HepG2 (cell line): Measurements from ENCODE around the gene GSS. TPM values are rescaled to one million over a fixed set of nuclear protein-coding genes. Genes with fewer than 3 reads are reported as not detected.

ENCODE experiments used
- ADNP ChIP-seq: sonication (generic); formaldehyde crosslinking; IDR thresholded peaks from 2 replicates; pipeline ENCODE4 v1.4.0; 2020; ENCODE audit warnings: missing genetic modification reagents
- MEIS2 ChIP-seq: sonication (generic); formaldehyde crosslinking; IDR thresholded peaks from 2 replicates; pipeline ENCODE4 v1.9.0; 2021; ENCODE audit warnings: mild to moderate bottlenecking, missing genetic modification reagents
- NCOA2 ChIP-seq: sonication (generic); formaldehyde crosslinking; IDR thresholded peaks from 2 replicates; pipeline ENCODE4 v1.8.0; 2022; ENCODE audit warnings: inconsistent platforms
- RARA ChIP-seq: IDR thresholded peaks from 2 replicates; pipeline ENCODE4 v1.6.1; 2016; ENCODE audit warnings: missing genetic modification reagents, missing compliant biosample characterization
- REPIN1 ChIP-seq: sonication (generic); formaldehyde crosslinking; IDR thresholded peaks from 2 replicates; pipeline ENCODE4 v1.8.0; 2022; ENCODE audit warnings: missing genetic modification reagents, low read depth, mild to moderate bottlenecking, borderline replicate concordance
- SMAD1 ChIP-seq: sonication (generic); formaldehyde crosslinking; IDR thresholded peaks from 2 replicates; pipeline ENCODE4 v1.4.0; 2020; ENCODE audit warnings: missing genetic modification reagents, low read depth, mild to moderate bottlenecking, borderline replicate concordance
- SYNCRIP ChIP-seq: fragments of 200-400 bp; formaldehyde crosslinking; IDR thresholded peaks from 2 replicates; pipeline ENCODE4 v1.6.1; 2018; ENCODE audit warnings: mild to moderate bottlenecking, low read depth, low read length; ENCODE audit not compliant: insufficient read depth
- TOE1 ChIP-seq: sonication (generic); formaldehyde crosslinking; IDR thresholded peaks from 2 replicates; pipeline ENCODE4 v1.4.0; 2020; ENCODE audit warnings: mild to moderate bottlenecking, missing genetic modification reagents
- ZFP36L1 ChIP-seq: sonication (generic); formaldehyde crosslinking; IDR thresholded peaks from 2 replicates; pipeline ENCODE4 v1.8.0; 2022; ENCODE audit warnings: mild to moderate bottlenecking, missing genetic modification reagents, moderate library complexity
- ZNF619 ChIP-seq: sonication (generic); formaldehyde crosslinking; IDR thresholded peaks from 2 replicates; pipeline ENCODE4 v1.4.0; 2020; ENCODE audit warnings: mild to moderate bottlenecking, missing genetic modification reagents
- ZNF672 ChIP-seq: sonication (generic); formaldehyde crosslinking; IDR thresholded peaks from 2 replicates; pipeline ENCODE4 v1.8.1; 2022; ENCODE audit warnings: missing genetic modification reagents
- ZNF678 ChIP-seq: sonication (generic); formaldehyde crosslinking; IDR thresholded peaks from 2 replicates; pipeline ENCODE4 v1.4.0; 2020; ENCODE audit warnings: mild to moderate bottlenecking, missing genetic modification reagents
- ZNF891 ChIP-seq: sonication (generic); formaldehyde crosslinking; IDR thresholded peaks from 2 replicates; pipeline ENCODE4 v1.5.0; 2020; ENCODE audit warnings: mild to moderate bottlenecking, missing genetic modification reagents
- ZSCAN30 ChIP-seq: sonication (generic); formaldehyde crosslinking; IDR thresholded peaks from 2 replicates; pipeline ENCODE4 v1.5.0; 2020; ENCODE audit warnings: mild to moderate bottlenecking, missing genetic modification reagents
- polyA plus RNA-seq, 8 experiments: library from polyadenylated mRNA; depleted of rRNA in 3 of 8; stranded (reverse) in 7 of 8; unstranded in 1 of 8; fragments of >200 nt; fragmentation: Illumina TruSeq in 4 of 8; extraction: Trizol in 4 of 8; gene quantifications; 2 replicates each; pipeline versions ENCODE4 v1.2.1 to v1.2.3, GENCODE V29; 2011 to 2016; ENCODE audit warnings: low read depth in 4 of 8, missing spikeins in 1 of 8, mixed read lengths in 1 of 8; ENCODE audit not compliant: insufficient read depth in 1 of 8
- total RNA-seq, 5 experiments: library from RNA; depleted of rRNA; stranded (reverse); fragments of >200 nt; fragmentation: Illumina TruSeq; extraction: Trizol; gene quantifications; 2 replicates each; pipeline ENCODE4 v1.2.3, GENCODE V29; 2016; ENCODE audit warnings: low read depth in 1 of 5
- TF ChIP-seq, protein P1 (sequence below): sonication (generic); formaldehyde crosslinking; conservative IDR thresholded peaks from 2 replicates; pipeline ENCODE4 v1.4.0; 2020; ENCODE audit warnings: missing genetic modification reagents
- TF ChIP-seq, protein P2 (sequence below): sonication (generic); formaldehyde crosslinking; IDR thresholded peaks from 2 replicates; pipeline ENCODE4 v1.5.1; 2020; ENCODE audit warnings: mild to moderate bottlenecking, missing genetic modification reagents, moderate library complexity
- TF ChIP-seq, protein P3 (sequence below): sonication (generic); formaldehyde crosslinking; IDR thresholded peaks from 2 replicates; pipeline ENCODE4 v1.4.0; 2020; ENCODE audit warnings: missing genetic modification reagents
- TF ChIP-seq, protein P4 (sequence below): sonication (generic); formaldehyde crosslinking; IDR thresholded peaks from 2 replicates; pipeline ENCODE4 v1.5.0; 2020; ENCODE audit warnings: mild to moderate bottlenecking, missing genetic modification reagents

Gene GSS
- total and polyA plus RNA-seq, 2 of the 13 experiments (the other 11 are each of a cell fraction or from before 2014, with no cell fraction given): 80.1 to 102 TPM

DNA sequence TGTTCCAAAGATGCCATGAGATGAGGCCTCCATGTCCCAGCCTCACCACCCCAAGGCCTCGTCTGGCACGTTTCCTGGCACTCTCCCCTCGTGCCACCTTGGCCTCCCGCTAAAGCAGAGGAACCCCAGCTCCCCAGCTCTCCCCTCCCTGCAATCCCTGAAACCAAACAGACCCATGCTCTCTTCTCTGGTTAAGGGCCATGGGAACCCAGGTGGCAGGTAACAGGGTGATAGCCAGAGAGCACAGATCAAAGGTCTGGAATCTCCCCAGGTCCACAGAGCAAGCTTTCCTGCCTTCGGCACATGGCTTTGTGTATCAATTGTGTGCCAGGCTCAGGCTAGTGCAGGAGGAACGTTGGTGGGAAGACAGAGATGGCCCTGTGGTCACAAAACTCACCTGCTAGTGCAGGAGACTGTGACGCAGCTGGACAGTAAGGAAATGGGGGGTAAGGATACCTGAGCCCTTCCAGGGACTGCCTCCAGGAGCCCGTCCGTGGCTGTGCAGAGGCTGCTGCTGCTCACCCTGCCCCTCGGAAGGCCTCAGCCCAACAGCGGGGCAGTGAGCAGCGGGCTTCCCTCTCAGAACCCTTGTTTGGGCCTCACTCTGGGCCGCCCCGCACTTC is 39.0 kb upstream of the GSS start (continued):
- TF ChIP-seq, protein P1, sequence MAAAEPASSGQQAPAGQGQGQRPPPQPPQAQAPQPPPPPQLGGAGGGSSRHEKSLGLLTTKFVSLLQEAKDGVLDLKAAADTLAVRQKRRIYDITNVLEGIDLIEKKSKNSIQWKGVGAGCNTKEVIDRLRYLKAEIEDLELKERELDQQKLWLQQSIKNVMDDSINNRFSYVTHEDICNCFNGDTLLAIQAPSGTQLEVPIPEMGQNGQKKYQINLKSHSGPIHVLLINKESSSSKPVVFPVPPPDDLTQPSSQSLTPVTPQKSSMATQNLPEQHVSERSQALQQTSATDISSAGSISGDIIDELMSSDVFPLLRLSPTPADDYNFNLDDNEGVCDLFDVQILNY: no peak
- TF ChIP-seq MEIS2 (CRISPR knock-in tag) (no peak), RARA (CRISPR knock-in tag) (peak; percentile 41; the same call in 1 of the 2 replicates), TOE1 (CRISPR knock-in tag) (no peak), ZFP36L1 (CRISPR knock-in tag) (no peak), SYNCRIP (no peak), SMAD1 (peak; percentile 45; the same call in 1 of the 2 replicates), ZNF678 (CRISPR knock-in tag) (no peak), ZNF891 (CRISPR knock-in tag) (no peak), REPIN1 (peak; percentile 85), ZSCAN30 (no peak), ZNF619 (CRISPR knock-in tag) (no peak; the same call in none of the 2 replicates), ADNP (CRISPR knock-in tag) (no peak), NCOA2 (CRISPR knock-in tag) (no peak), ZNF672 (no peak)
- TF ChIP-seq, protein P2, sequence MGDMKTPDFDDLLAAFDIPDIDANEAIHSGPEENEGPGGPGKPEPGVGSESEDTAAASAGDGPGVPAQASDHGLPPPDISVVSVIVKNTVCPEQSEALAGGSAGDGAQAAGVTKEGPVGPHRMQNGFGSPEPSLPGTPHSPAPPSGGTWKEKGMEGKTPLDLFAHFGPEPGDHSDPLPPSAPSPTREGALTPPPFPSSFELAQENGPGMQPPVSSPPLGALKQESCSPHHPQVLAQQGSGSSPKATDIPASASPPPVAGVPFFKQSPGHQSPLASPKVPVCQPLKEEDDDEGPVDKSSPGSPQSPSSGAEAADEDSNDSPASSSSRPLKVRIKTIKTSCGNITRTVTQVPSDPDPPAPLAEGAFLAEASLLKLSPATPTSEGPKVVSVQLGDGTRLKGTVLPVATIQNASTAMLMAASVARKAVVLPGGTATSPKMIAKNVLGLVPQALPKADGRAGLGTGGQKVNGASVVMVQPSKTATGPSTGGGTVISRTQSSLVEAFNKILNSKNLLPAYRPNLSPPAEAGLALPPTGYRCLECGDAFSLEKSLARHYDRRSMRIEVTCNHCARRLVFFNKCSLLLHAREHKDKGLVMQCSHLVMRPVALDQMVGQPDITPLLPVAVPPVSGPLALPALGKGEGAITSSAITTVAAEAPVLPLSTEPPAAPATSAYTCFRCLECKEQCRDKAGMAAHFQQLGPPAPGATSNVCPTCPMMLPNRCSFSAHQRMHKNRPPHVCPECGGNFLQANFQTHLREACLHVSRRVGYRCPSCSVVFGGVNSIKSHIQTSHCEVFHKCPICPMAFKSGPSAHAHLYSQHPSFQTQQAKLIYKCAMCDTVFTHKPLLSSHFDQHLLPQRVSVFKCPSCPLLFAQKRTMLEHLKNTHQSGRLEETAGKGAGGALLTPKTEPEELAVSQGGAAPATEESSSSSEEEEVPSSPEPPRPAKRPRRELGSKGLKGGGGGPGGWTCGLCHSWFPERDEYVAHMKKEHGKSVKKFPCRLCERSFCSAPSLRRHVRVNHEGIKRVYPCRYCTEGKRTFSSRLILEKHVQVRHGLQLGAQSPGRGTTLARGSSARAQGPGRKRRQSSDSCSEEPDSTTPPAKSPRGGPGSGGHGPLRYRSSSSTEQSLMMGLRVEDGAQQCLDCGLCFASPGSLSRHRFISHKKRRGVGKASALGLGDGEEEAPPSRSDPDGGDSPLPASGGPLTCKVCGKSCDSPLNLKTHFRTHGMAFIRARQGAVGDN (CRISPR knock-in tag): peak; percentile 94
- TF ChIP-seq, protein P3, sequence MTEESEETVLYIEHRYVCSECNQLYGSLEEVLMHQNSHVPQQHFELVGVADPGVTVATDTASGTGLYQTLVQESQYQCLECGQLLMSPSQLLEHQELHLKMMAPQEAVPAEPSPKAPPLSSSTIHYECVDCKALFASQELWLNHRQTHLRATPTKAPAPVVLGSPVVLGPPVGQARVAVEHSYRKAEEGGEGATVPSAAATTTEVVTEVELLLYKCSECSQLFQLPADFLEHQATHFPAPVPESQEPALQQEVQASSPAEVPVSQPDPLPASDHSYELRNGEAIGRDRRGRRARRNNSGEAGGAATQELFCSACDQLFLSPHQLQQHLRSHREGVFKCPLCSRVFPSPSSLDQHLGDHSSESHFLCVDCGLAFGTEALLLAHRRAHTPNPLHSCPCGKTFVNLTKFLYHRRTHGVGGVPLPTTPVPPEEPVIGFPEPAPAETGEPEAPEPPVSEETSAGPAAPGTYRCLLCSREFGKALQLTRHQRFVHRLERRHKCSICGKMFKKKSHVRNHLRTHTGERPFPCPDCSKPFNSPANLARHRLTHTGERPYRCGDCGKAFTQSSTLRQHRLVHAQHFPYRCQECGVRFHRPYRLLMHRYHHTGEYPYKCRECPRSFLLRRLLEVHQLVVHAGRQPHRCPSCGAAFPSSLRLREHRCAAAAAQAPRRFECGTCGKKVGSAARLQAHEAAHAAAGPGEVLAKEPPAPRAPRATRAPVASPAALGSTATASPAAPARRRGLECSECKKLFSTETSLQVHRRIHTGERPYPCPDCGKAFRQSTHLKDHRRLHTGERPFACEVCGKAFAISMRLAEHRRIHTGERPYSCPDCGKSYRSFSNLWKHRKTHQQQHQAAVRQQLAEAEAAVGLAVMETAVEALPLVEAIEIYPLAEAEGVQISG (CRISPR knock-in tag): no peak
- TF ChIP-seq, protein P4, sequence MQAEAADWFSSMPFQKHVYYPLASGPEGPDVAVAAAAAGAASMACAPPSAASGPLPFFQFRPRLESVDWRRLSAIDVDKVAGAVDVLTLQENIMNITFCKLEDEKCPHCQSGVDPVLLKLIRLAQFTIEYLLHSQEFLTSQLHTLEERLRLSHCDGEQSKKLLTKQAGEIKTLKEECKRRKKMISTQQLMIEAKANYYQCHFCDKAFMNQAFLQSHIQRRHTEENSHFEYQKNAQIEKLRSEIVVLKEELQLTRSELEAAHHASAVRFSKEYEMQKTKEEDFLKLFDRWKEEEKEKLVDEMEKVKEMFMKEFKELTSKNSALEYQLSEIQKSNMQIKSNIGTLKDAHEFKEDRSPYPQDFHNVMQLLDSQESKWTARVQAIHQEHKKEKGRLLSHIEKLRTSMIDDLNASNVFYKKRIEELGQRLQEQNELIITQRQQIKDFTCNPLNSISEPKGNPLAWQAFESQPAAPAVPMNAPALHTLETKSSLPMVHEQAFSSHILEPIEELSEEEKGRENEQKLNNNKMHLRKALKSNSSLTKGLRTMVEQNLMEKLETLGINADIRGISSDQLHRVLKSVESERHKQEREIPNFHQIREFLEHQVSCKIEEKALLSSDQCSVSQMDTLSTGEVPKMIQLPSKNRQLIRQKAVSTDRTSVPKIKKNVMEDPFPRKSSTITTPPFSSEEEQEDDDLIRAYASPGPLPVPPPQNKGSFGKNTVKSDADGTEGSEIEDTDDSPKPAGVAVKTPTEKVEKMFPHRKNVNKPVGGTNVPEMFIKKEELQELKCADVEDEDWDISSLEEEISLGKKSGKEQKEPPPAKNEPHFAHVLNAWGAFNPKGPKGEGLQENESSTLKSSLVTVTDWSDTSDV (CRISPR knock-in tag): no peak
